Islet of Langerhans (tissue), 1 donor: ENCODE measurements around the gene RAET1L.
"Not testable (repeated sequence)": the region's sequence is repeated elsewhere in the genome, so short reads cannot be mapped to it uniquely, and the experiment has no call there.

Experiments
- FAIRE-seq: peaks from one replicate; lab custom pipeline; 2011; peaks lifted over from hg19 to GRCh38; lab: Jason Lieb, UNC

RAET1L gene

GRCh38 chr6:150043501-150044412 is 18.4 kb upstream of the RAET1L start:
- no peak for FAIRE-seq

- FAIRE-seq = no peak
Measured at GRCh38 chr6:150043096-150043495, 17.8 kb upstream of the RAET1L start.

DNA sequence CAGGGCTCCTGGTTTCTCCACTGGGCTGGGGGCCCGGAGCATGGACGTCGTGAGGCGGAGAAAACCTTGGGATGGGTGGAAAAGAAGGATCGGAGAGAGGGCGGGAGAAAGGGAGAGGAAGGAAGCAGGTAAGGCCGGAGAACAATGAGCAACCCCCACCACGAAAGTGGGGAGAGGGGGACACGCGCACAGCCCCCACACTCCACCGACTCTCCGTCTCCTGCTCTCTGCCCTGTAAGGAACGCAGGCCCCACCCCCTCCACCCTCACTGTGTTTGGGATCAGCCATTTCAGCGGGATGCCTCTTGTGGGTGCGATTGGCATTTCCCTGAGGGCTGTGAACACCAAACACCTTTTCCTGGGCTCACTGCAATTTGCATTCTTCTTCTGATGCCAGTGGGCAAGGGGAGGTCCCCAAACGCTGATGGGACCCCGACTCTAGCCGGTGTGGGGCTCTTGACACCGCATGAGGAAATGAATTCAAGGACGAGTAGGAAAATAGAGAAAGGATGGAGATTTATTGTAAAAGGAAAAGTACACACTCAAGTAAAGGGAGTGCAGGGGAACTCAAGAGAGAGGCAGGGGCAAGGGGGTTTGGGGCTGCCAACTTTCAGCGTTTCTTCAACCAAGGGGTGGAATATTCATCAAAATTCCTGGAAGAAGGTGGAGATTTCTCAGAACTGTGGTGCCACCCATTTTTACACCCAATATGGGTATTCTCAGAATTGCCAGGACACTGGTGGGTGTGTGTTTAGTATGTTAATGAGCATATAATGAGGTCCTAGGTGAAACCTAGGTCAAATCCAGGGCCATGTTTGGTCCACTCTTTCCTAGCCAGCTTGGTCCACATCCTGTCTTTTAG is 13.1 kb upstream of the RAET1L start:
- FAIRE-seq = no peak

DNA sequence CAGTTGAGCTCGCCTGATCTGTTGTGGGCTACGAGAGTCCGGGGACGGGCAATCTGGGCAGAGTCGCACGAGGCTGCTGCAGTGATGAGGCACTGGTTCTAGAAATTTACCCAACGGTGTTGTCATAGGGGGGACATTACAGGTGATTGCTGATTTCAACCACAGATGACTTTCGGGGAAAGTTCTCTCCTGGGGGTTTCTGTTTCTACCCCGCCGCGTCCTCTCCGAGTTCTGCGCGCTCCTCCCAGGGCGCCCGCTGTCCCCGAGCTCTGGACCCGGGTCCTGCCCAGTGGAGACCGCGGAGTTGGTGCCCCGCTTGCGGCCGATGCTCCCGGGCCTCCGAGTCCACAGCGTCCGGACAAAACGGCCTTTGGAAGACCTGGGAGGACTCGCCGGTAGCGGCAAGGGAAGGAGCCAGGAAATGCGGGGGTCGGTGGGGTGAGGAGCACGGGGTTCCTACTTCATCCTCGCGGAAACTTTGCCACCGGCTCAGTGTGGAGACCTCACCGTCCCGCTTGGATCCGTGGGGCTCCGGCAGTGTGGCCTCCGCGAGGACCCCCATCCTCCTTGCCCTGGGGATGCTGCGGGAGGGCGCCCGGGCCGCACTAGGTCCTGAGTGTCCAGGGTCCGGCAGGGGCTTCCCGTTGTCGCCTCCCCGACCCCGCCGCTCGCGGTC is 12.3 kb upstream of the RAET1L start:
- no peak for FAIRE-seq

DNA sequence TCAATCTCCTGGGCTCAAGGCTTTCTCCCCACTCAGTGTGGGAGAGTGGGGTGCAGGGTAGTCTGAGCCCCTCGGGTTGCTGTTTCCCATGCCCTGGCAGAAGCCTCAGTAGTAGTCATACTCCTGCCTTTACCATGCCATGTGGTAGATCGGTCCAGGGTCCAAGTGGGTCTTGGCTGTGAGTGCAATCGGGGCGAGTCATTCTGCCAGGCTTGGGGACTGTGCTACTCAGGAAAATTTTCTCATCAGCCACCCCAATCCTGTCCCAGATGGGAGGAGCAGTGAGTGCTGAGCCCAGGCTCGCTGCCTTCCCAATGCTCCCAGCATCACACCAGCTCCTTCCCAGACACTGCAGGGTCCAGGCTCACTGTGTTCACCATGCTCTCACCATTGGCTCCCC is 10.7 kb upstream of the RAET1L start:
- FAIRE-seq = no peak

- no peak for FAIRE-seq
Measured at GRCh38 chr6:150033207-150033771, 8.0 kb upstream of the RAET1L start.

- FAIRE-seq = no peak
Measured at GRCh38 chr6:150032598-150032997, 7.3 kb upstream of the RAET1L start.

DNA sequence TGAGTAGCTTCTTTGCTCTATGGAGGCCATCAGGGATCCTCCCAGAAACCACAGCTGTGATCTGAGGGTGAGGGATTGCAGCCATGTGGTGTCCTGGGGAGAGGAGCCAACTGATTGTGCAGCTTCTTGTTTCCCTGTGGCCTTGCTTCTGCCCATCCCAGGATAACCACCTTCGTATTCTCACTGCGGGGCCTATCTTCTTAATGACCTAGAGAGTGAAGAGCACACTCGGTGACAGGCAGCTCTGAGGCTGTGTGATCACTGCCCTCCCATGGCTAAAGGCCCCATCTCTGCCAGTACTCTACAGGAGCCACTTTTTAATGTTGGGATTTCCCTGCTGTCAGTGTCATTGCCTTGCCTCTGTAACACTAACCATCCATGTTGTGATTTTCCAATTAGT is 5.3 kb upstream of the RAET1L start:
- FAIRE-seq = no peak

GRCh38 chr6:150029749-150030148 is 4.4 kb upstream of the RAET1L start:
- no peak for FAIRE-seq

DNA sequence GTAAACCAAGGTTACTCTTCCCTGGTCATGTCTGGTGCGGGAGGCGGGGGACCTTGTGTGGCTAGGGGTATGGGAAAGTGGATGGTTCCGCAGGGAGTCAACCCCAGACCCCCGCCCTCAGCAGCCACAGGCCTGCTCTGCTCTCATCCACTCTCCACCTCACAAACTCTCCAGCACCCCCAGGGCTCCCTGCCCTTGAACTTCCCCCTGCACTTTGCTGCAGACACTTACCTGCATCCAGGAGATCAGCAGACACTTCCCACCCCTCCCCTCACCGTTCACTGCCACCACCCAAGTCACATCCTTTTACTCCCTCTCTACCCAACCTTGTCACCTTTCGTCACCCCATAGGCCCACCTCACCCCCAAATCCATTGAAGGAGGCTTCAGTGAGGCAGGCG is 3.9 kb upstream of the RAET1L start:
- no peak for FAIRE-seq

- FAIRE-seq = no peak
Measured at GRCh38 chr6:150028799-150029198, 3.5 kb upstream of the RAET1L start.

GRCh38 chr6:150027806-150028565 is 2.7 kb upstream of the RAET1L start:
- FAIRE-seq = no peak

DNA sequence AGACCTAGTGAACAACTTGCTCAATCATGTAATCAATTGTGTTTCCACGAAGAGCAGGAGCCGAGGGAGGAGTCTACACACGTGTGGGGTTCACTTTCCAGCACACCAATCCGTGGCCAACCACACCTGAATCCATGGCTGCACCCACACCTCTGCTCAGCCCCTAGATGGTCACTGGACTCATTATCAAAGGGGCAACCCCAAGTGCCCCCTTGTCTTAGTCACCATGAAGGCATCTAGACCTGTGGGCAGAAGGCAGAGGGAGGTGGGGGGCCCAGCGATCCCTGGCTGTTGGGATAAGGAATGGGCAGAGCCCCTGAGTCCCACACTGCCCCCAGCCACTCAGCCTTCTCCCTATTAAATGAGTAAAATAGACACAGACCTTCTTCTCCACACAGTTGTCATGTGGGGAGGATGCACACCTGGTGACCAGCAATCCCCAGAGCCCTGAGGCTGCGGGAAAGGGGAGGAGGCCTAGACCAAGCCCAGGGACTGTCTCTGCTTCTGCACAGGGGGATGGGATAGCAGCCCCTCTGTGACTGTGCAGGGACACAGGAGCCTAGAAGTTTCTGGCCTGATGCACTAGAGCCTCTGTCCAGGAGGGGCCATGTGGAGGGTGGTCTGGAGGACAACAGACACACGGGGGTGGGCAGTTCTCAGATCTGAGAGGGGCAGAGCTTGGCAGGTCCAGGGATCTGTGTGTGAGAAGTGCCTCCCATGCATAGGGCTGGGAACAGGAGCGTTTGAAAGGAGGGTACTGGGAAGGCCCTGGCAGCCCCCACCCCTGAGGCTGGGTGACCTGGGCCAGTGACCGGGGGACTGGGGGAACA is 1.9 kb upstream of the RAET1L start:
- no peak for FAIRE-seq

DNA sequence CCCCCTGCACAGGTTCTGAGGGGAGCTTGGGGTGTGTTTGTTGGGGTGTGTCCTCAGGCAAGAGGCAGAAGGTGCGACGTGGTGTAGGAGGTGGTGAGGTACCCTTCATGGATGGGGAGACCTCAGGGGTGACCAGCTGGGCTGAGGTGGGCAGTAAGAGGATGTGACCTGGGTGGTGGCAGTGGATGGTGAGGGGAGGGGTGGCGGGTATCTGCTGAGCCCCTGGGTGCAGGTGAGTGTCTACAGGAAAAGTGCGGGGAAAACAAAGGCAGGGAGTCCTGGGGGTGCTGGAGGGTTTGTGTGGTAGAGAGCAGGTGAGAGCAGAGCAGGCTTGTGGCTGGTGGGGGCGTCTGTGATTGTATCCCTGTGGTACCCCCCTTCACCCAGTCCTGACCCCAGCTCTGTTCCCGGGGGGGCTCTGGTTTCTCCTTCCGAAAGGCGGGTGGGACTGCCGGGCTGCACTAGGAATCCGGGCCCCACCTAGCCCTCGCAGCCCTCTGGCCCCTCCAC is 631 bp downstream of the RAET1L start:
- FAIRE-seq = no peak

DNA sequence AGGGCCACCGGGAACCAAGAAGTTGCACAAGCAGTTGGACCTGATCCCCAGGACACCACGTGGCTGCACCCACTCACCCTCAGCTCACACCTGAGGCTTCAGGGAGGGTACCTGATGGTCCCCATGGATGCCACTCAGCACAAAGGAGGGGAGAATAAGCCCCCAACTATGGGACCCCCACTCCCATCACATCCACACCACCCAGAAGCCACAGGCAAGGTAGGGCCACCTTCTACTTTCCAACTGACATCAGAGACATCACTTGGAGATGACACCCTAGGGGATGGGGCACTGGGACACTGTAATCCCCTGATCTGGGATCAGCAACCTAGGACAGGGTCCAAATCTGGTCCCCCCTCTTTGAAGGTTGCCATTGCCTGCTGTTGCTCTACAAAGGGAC is 1.3 kb downstream of the RAET1L start:
- FAIRE-seq = not testable (repeated sequence)

DNA sequence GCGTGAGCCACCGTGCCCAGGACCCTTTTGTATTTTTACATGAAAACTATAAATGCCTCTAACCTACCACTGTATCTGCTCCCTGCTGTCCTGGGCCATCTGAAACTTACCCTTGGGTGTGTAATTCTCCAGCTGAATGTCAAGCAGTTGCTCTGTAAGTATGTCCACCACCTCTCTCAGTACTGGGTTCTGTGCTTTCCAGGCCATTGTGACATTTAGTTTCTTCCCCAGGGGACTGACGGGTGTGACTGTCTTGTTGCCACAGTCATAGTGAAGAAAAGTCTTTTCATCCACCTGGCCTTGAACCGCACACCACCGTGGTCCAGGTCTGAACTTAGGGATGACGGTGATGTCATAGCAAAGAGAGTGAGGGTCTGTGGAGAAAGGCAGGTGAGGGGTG is 3.5 kb downstream of the RAET1L start:
- not testable (repeated sequence) for FAIRE-seq

DNA sequence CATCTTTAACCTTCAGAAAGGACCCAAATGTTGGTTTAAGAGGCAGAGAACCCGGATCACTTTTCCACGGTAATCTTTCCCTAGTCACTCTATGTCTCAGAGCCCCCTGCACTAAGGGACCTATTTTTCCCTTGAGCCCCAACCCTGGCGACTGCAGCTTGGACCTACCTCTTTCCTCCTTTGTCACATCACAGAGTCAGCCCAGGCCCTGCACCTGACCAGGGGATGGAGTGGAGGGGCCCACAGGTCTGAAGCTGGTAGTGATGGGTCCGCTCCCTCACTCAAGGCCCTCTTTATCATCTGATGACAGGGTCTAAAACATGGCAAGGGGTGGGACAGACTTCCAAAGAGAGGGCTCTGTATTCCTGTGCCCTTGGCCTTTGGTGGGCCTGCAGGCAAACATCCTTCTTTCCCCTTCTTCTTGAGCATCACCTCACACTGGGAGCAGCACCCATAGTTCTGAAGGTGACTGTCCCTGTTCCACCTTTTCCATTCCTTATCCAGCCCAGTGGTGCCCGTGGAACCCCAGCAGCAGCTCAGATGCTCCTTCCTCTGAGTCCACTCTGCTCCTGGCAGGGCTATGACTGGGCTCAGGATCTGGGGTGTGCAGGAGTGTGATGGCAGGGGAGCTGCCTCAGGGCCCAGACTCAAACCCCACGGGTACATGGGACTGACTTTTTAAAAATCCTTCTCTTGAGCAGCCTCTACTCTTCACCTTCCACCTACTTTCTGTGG is 6.3 kb downstream of the RAET1L start:
- FAIRE-seq = no peak

DNA sequence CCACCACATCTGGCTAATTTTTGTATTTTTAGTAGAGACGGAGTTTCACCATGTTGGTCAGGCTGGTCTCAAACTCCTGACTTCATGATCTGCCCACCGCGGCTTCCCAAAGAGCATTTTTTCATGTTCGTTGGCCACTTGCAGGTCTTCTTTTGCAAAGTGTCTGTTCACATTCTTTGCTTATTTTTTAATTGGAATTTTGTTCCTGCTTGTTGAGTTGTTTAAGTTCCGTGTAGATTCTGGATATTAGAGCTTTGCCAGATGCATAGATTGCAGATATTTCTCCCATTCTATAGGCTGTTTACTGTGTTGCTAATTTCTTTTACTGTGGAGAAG is 8.2 kb downstream of the RAET1L start:
- FAIRE-seq = not testable (repeated sequence)

DNA sequence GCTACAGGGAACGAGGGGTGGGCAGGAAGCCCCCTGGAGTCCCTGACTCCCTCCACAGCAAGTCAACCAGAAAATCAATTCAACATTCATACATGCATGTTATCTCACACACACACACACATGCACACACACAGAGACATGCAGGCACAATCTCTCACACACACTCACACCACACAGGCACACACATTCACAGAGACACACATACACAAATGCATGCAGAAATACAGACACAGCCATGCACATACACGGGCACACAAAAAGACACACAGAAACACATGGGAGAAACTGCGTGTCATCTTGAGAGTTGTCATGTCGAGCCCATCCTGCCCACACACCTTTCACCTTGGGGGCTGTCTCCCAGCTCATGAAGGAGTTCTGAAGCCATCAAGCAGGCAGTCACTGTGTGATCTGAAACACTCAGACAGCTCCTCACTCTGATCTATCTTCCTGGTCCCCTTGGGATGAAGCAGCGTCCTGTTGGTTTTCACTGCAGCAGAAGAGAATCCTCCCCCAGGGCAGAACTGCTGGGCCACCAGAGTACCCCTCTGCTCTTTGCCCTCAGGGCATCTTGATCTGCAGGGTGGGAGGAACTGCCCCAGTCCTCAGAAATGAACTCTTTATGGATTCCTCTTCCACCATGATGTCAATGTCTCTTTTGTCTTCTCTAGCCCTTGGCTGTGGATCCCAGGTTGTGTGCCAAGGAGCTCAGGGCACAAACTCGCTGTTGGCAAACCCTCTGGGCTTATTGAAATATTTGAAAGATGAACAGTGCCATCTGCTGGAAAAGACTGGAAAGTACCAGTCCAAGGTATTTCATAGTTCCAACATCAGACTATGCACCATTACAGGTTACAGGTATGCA is 8.8 kb downstream of the RAET1L start:
- peak; percentile 43 for FAIRE-seq
